HEK293 (cell line): ENCODE measurements around the gene ZNF22.

Experiments used
- REPIN1 ChIP-seq: fragments of 450-650 bp; formaldehyde crosslinking; IDR thresholded peaks from 2 replicates; pipeline ENCODE4 v1.5.1; 2017; ENCODE audit warnings: missing biosample characterization, missing genetic modification characterization, low read depth
- YY1 ChIP-seq: fragments of 450-650 bp; formaldehyde crosslinking; IDR thresholded peaks from 2 replicates; pipeline ENCODE4 v1.5.1; 2018; ENCODE audit warnings: missing biosample characterization, missing genetic modification characterization
- ZNF138 ChIP-seq: fragments of 450-650 bp; formaldehyde crosslinking; IDR thresholded peaks from 2 replicates; pipeline ENCODE4 v1.5.1; 2016; ENCODE audit warnings: missing biosample characterization, missing genetic modification characterization, borderline replicate concordance
- ZNF23 ChIP-seq: fragments of 450-650 bp; formaldehyde crosslinking; IDR thresholded peaks from 2 replicates; pipeline ENCODE4 v1.5.1; 2016; ENCODE audit warnings: missing biosample characterization, missing genetic modification characterization, borderline replicate concordance
- ZNF24 ChIP-seq: fragments of 450-650 bp; formaldehyde crosslinking; IDR thresholded peaks from 2 replicates; pipeline ENCODE4 v1.5.1; 2016; ENCODE audit warnings: missing biosample characterization, missing genetic modification characterization
- ZNF561 ChIP-seq: fragments of 450-650 bp; IDR thresholded peaks from 2 replicates; pipeline ENCODE4 v1.5.1; 2018; ENCODE audit warnings: missing biosample characterization, missing genetic modification characterization, borderline replicate concordance
- ZNF768 ChIP-seq: fragments of 450-650 bp; formaldehyde crosslinking; IDR thresholded peaks from 2 replicates; pipeline ENCODE4 v1.5.1; 2018; ENCODE audit warnings: missing biosample characterization, mild to moderate bottlenecking, missing genetic modification characterization
- ZNF777 ChIP-seq: fragments of 450-650 bp; formaldehyde crosslinking; IDR thresholded peaks from 2 replicates; pipeline ENCODE4 v1.5.1; 2017; ENCODE audit warnings: missing biosample characterization, missing genetic modification characterization, borderline replicate concordance
- ZNF843 ChIP-seq: fragments of 450-650 bp; formaldehyde crosslinking; IDR thresholded peaks from 2 replicates; pipeline ENCODE4 v1.5.1; 2016; ENCODE audit warnings: missing biosample characterization, missing genetic modification characterization
- TF ChIP-seq, protein P1 (sequence below): fragments of 450-650 bp; formaldehyde crosslinking; IDR thresholded peaks from 2 replicates; pipeline ENCODE4 v1.5.1; 2016; ENCODE audit warnings: missing biosample characterization, missing genetic modification characterization
- TF ChIP-seq, protein P2 (sequence below): sonication (generic); formaldehyde crosslinking; IDR thresholded peaks from 2 replicates; pipeline ENCODE4 v1.8.1; 2022; ENCODE audit warnings: mild to moderate bottlenecking, moderate library complexity, missing genetic modification reagents
- TF ChIP-seq, protein P3 (sequence below): IDR thresholded peaks from 2 replicates; pipeline ENCODE4 v1.6.1; 2011; ENCODE audit warnings: mild to moderate bottlenecking, low read depth, low read length, borderline replicate concordance
- TF ChIP-seq, protein P4 (sequence below): fragments of 450-650 bp; formaldehyde crosslinking; IDR thresholded peaks from 2 replicates; pipeline ENCODE4 v1.5.1; 2016; ENCODE audit warnings: missing biosample characterization, missing genetic modification characterization
- TF ChIP-seq, protein P5 (sequence below): fragments of 450-650 bp; formaldehyde crosslinking; IDR thresholded peaks from 2 replicates; pipeline ENCODE4 v1.5.1; 2016; ENCODE audit warnings: missing biosample characterization, missing genetic modification characterization

DNA sequence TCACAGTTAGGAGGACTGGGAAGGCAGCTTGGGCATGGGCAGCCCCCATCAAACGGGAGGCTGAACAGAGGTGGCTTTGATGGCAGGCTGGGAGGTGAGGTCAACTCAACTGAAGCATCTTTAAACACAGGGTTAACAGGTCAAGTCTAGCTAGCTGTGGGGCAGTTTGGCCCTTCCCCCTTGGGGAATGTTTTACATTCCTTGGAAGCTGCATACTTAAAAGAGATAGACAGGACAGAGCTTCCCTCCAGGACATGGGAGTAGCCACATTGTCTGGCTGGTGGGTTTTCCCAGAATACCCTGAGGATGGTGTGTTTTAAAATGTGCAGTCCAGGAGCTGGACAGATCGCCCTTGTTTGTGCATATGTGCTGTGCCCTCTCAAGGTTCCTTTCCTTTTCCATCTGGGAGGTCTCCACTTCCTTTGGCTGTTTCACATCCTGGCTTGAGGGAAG, 47.9 kb upstream of the ZNF22 start:
- TF ChIP-seq ZNF777, result no peak
- no peak for TF ChIP-seq ZNF768 (tag by site-specific recombination)
- TF ChIP-seq, protein P1, sequence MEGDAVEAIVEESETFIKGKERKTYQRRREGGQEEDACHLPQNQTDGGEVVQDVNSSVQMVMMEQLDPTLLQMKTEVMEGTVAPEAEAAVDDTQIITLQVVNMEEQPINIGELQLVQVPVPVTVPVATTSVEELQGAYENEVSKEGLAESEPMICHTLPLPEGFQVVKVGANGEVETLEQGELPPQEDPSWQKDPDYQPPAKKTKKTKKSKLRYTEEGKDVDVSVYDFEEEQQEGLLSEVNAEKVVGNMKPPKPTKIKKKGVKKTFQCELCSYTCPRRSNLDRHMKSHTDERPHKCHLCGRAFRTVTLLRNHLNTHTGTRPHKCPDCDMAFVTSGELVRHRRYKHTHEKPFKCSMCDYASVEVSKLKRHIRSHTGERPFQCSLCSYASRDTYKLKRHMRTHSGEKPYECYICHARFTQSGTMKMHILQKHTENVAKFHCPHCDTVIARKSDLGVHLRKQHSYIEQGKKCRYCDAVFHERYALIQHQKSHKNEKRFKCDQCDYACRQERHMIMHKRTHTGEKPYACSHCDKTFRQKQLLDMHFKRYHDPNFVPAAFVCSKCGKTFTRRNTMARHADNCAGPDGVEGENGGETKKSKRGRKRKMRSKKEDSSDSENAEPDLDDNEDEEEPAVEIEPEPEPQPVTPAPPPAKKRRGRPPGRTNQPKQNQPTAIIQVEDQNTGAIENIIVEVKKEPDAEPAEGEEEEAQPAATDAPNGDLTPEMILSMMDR (tag by site-specific recombination), result no peak
- TF ChIP-seq, protein P2, sequence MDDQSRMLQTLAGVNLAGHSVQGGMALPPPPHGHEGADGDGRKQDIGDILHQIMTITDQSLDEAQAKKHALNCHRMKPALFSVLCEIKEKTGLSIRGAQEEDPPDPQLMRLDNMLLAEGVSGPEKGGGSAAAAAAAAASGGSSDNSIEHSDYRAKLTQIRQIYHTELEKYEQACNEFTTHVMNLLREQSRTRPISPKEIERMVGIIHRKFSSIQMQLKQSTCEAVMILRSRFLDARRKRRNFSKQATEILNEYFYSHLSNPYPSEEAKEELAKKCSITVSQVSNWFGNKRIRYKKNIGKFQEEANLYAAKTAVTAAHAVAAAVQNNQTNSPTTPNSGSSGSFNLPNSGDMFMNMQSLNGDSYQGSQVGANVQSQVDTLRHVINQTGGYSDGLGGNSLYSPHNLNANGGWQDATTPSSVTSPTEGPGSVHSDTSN (CRISPR knock-in tag), result no peak
- TF ChIP-seq YY1, result no peak
- TF ChIP-seq REPIN1, result no peak
- TF ChIP-seq ZNF561 (tag by site-specific recombination), result no peak
- TF ChIP-seq ZNF23 (tag by site-specific recombination), result no peak
- no peak for TF ChIP-seq ZNF138
- TF ChIP-seq ZNF24 (tag by site-specific recombination), result no peak
- TF ChIP-seq, protein P3, sequence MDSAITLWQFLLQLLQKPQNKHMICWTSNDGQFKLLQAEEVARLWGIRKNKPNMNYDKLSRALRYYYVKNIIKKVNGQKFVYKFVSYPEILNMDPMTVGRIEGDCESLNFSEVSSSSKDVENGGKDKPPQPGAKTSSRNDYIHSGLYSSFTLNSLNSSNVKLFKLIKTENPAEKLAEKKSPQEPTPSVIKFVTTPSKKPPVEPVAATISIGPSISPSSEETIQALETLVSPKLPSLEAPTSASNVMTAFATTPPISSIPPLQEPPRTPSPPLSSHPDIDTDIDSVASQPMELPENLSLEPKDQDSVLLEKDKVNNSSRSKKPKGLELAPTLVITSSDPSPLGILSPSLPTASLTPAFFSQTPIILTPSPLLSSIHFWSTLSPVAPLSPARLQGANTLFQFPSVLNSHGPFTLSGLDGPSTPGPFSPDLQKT, result no peak
- TF ChIP-seq, protein P4, sequence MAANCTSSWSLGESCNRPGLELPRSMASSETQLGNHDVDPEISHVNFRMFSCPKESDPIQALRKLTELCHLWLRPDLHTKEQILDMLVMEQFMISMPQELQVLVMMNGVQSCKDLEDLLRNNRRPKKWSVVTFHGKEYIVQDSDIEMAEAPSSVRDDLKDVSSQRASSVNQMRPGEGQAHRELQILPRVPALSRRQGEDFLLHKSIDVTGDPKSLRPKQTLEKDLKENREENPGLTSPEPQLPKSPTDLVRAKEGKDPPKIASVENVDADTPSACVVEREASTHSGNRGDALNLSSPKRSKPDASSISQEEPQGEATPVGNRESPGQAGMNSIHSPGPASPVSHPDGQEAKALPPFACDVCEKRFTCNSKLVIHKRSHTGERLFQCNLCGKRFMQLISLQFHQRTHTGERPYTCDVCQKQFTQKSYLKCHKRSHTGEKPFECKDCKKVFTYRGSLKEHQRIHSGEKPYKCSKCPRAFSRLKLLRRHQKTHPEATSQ, result no peak
- TF ChIP-seq, protein P5, sequence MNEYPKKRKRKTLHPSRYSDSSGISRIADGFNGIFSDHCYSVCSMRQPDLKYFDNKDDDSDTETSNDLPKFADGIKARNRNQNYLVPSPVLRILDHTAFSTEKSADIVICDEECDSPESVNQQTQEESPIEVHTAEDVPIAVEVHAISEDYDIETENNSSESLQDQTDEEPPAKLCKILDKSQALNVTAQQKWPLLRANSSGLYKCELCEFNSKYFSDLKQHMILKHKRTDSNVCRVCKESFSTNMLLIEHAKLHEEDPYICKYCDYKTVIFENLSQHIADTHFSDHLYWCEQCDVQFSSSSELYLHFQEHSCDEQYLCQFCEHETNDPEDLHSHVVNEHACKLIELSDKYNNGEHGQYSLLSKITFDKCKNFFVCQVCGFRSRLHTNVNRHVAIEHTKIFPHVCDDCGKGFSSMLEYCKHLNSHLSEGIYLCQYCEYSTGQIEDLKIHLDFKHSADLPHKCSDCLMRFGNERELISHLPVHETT (tag by site-specific recombination), result no peak
- no peak for TF ChIP-seq ZNF843 (tag by site-specific recombination)
